PC-3 (cell line): ENCODE measurements around the gene MGAT5.

Experiments
- EZH2 ChIP-seq: fragments of 300-600 bp; sonication (generic); IDR thresholded peaks from one replicate; pipeline ENCODE4 v1.6.1; 2017; ENCODE audit warnings: antibody characterized with exemption, mild to moderate bottlenecking, low read length; ENCODE audit not compliant: unreplicated experiment
- EZH2phosphoT487 ChIP-seq: fragments of 300-600 bp; sonication (generic); IDR thresholded peaks from 2 replicates; pipeline ENCODE4 v1.6.1; 2018; ENCODE audit warnings: mild to moderate bottlenecking, antibody characterized with exemption, low read length, borderline replicate concordance
- TF ChIP-seq, protein P1 (sequence below): fragments of 300-600 bp; sonication (generic); conservative IDR thresholded peaks from 2 replicates; pipeline ENCODE4 v1.5.1; 2017; ENCODE audit warnings: antibody characterized with exemption, low read depth, mild to moderate bottlenecking, low read length

DNA sequence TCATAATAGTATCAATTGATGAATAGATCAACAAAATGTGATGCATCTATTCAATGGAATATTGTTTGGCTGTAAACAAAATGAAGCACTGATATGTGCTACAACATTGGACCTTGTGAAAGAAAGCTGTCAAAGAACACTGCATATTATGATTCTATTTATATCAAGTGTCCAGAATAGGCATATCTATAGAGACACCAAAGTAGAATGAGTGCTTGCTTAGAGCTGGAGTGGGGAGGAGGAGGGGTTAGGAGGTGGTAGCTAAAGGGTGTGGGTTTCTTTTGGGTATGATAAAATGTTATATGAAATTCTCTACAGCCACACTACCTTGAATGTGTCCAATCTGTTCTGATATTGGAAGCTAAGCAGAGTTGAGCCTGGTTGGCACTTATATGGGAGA is 23.0 kb upstream of the MGAT5 start:
- TF ChIP-seq, protein P1, sequence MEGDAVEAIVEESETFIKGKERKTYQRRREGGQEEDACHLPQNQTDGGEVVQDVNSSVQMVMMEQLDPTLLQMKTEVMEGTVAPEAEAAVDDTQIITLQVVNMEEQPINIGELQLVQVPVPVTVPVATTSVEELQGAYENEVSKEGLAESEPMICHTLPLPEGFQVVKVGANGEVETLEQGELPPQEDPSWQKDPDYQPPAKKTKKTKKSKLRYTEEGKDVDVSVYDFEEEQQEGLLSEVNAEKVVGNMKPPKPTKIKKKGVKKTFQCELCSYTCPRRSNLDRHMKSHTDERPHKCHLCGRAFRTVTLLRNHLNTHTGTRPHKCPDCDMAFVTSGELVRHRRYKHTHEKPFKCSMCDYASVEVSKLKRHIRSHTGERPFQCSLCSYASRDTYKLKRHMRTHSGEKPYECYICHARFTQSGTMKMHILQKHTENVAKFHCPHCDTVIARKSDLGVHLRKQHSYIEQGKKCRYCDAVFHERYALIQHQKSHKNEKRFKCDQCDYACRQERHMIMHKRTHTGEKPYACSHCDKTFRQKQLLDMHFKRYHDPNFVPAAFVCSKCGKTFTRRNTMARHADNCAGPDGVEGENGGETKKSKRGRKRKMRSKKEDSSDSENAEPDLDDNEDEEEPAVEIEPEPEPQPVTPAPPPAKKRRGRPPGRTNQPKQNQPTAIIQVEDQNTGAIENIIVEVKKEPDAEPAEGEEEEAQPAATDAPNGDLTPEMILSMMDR = no peak
- TF ChIP-seq EZH2phosphoT487 = no peak
- no peak for TF ChIP-seq EZH2
